Left hindlimb (tissue), 1 donor: ENCODE measurements around the gene GCNA.
A peak's percentile ranks its signal among the peaks of the same experiment; 100 is the strongest.
"Not testable (repeated sequence)": the region's sequence is repeated elsewhere in the genome, so short reads cannot be mapped to it uniquely, and the experiment has no call there.

Experiments
- DNase-seq: peaks from one replicate; pipeline ENCODE4 v3.0.0-alpha.2; 2018

GCNA gene

GRCh38 chrX:71617742-71618141 lies 39.5 kb downstream of the GCNA start:
- DNase-seq, result no peak

- DNase-seq, result peak; percentile 45
These were observed 40.1 kb downstream of the GCNA start, which contains the start of gene CXCR3 for GRCh38 chrX:71618303-71618721. TSS of gene CXCR3 (minus strand) at chrX:71618511. CDS start at chrX:71618449, 62 bp downstream.

GRCh38 chrX:71618787-71619186 lies 40.5 kb downstream of the GCNA start:
- DNase-seq, result no peak

GRCh38 chrX:71619193-71619592 lies 41.0 kb downstream of the GCNA start:
- DNase-seq, result no peak

GRCh38 chrX:71619986-71620385 lies 41.7 kb downstream of the GCNA start:
- DNase-seq, result no peak

GRCh38 chrX:71621603-71622002 lies 43.4 kb downstream of the GCNA start:
- peak; percentile 35 for DNase-seq

GRCh38 chrX:71622032-71622575 lies 43.9 kb downstream of the GCNA start:
- no peak for DNase-seq

- peak; percentile 88 for DNase-seq
These were observed 44.6 kb downstream of the GCNA start for GRCh38 chrX:71622576-71623450.

GRCh38 chrX:71623714-71624113 lies 45.5 kb downstream of the GCNA start:
- DNase-seq, result no peak

GRCh38 chrX:71625471-71625870 lies 47.2 kb downstream of the GCNA start:
- DNase-seq, result no peak

- no peak for DNase-seq
These were observed 48.3 kb downstream of the GCNA start for GRCh38 chrX:71626576-71626975.

- DNase-seq, result no peak
These were observed 49.6 kb downstream of the GCNA start for GRCh38 chrX:71627588-71628404.

GRCh38 chrX:71629467-71629866 lies 51.2 kb downstream of the GCNA start:
- no peak for DNase-seq

GRCh38 chrX:71632923-71633657 lies 54.9 kb downstream of the GCNA start:
- no peak for DNase-seq

GRCh38 chrX:71634366-71634765 lies 56.1 kb downstream of the GCNA start:
- DNase-seq, result peak; percentile 33

- DNase-seq, result no peak
These were observed 58.4 kb downstream of the GCNA start for GRCh38 chrX:71636438-71637252.

GRCh38 chrX:71637253-71637618 lies 59.0 kb downstream of the GCNA start:
- DNase-seq, result no peak

GRCh38 chrX:71637848-71638247 lies 59.6 kb downstream of the GCNA start:
- DNase-seq, result no peak

- no peak for DNase-seq
These were observed 60.2 kb downstream of the GCNA start for GRCh38 chrX:71638409-71638808.

GRCh38 chrX:71640002-71640401 lies 61.8 kb downstream of the GCNA start:
- no peak for DNase-seq

- not testable (repeated sequence) for DNase-seq
These were observed 66.2 kb downstream of the GCNA start for GRCh38 chrX:71644406-71644805.
